B cell (primary cell): ENCODE data around the gene PRKN. TPM values are rescaled to one million over a fixed set of nuclear protein-coding genes. Genes with fewer than 3 reads are reported as not detected.

Experiments
- ATAC-seq: fragments of 200-7000 bp; cut with Tn5 transposase; one replicate; pipeline ENCODE4 v1.10.0; 2021; ENCODE audit warnings: low read depth, mild to moderate bottlenecking, moderate number of reproducible peaks, moderate library complexity
- CTCF ChIA-PET: fragments of 350-600 bp; sonication (Branson Sonifier 250); formaldehyde crosslinking; loops from one replicate; lab custom pipeline; 2021; ENCODE audit warnings: antibody characterized with exemption, inconsistent platforms; lab: Charles Lee
- POLR2A ChIA-PET: fragments of 350-600 bp; sonication (Branson Sonifier 250); formaldehyde crosslinking; loops from one replicate; lab custom pipeline; 2021; ENCODE audit warnings: antibody characterized with exemption; lab: Charles Lee
- DNase-seq: peaks from one replicate; pipeline ENCODE4 v3.0.0; 2013
- H2AFZ ChIP-seq: 2 replicates; pipeline ENCODE4 v1.6.1; 2012; ENCODE audit warnings: mild to moderate bottlenecking, low read depth, low read length; ENCODE audit not compliant: insufficient read depth, poor library complexity, severe bottlenecking
- H3K27ac ChIP-seq, 2 donors: 1 replicate in 1 of 2; 2 replicates in 1 of 2; pipeline ENCODE4 v1.5.1; 2012 to 2013; ENCODE audit warnings: low read length in 2 of 2, mild to moderate bottlenecking in 2 of 2, moderate library complexity in 1 of 2
- H3K27me3 ChIP-seq, 4 experiments: fragments of 200-600 bp in 1 of 4; sonication (generic) in 1 of 4; replicated peaks in 1 of 4; 1 replicate in 2 of 4; 2 replicates in 2 of 4; pipeline versions ENCODE4 v1.6.1 to v1.7.0; 2013 to 2016; ENCODE audit warnings: low read length in 3 of 4, mild to moderate bottlenecking in 2 of 4, mixed read lengths in 1 of 4, moderate library complexity in 1 of 4; ENCODE audit not compliant: insufficient read depth in 4 of 4, control insufficient read depth in 3 of 4; ENCODE audit errors: control extremely low read depth in 1 of 4
- H3K36me3 ChIP-seq, 2 experiments: replicated peaks in 1 of 2; 1 replicate in 1 of 2; 2 replicates in 1 of 2; pipeline versions ENCODE4 v1.6.1 to v1.7.1; 2013; ENCODE audit warnings: low read length in 1 of 2; ENCODE audit not compliant: insufficient read depth in 2 of 2, control insufficient read depth in 1 of 2; ENCODE audit errors: control extremely low read depth in 1 of 2, extremely low read depth in 1 of 2
- H3K4me1 ChIP-seq, 2 donors: fragments of 200-600 bp in 1 of 2; sonication (generic) in 1 of 2; 1 replicate in 1 of 2; 2 replicates in 1 of 2; pipeline versions ENCODE4 v1.5.1 to v1.6.1; 2013 to 2017; ENCODE audit warnings: low read length in 2 of 2; ENCODE audit not compliant: control insufficient read depth in 2 of 2, insufficient read depth in 2 of 2
- H3K4me2 ChIP-seq: replicated peaks from 2 replicates; pipeline ENCODE3; 2012; ENCODE audit warnings: mild to moderate bottlenecking, low read depth, low read length; ENCODE audit not compliant: poor library complexity, severe bottlenecking
- H3K4me3 ChIP-seq, 5 experiments: fragments of 200-600 bp in 1 of 5; sonication (generic) in 1 of 5; 1 replicate in 3 of 5; 2 replicates in 2 of 5; pipeline versions ENCODE4 v1.5.1 to v1.7.0; 2011 to 2016; ENCODE audit warnings: low read length in 4 of 5, mild to moderate bottlenecking in 4 of 5, low read depth in 2 of 5, control low read depth in 1 of 5, moderate library complexity in 1 of 5; ENCODE audit not compliant: insufficient read depth in 1 of 5; ENCODE audit errors: control extremely low read depth in 1 of 5, extremely low read depth in 1 of 5
- H3K79me2 ChIP-seq: fragments of 200-600 bp; sonication (generic); one replicate; pipeline ENCODE4 v1.6.0; 2016; ENCODE audit warnings: low read length; ENCODE audit not compliant: control insufficient read depth, insufficient read depth
- H3K9ac ChIP-seq: fragments of 200-600 bp; sonication (generic); 2 replicates; pipeline ENCODE4 v1.6.1; 2017; ENCODE audit warnings: mild to moderate bottlenecking, low read length, moderate library complexity
- H3K9me3 ChIP-seq, 3 donors: one replicate each; pipeline versions ENCODE4 v1.6.1 to v1.7.1; 2013; ENCODE audit warnings: low read length in 2 of 3; ENCODE audit not compliant: control insufficient read depth in 2 of 3, insufficient read depth in 1 of 3; ENCODE audit errors: control extremely low read depth in 1 of 3
- H4K20me1 ChIP-seq: 2 replicates; pipeline ENCODE4 v1.6.0; 2012; ENCODE audit warnings: mild to moderate bottlenecking, low read length; ENCODE audit not compliant: insufficient read depth, control insufficient read depth, poor library complexity, severe bottlenecking
- H3K27ac Mint-ChIP-seq: one replicate; pipeline ENCODE4 v1.8.0; 2021; ENCODE audit warnings: mixed read lengths
- H3K27me3 Mint-ChIP-seq: one replicate; pipeline ENCODE4 v1.8.0; 2021; ENCODE audit warnings: mixed read lengths
- H3K4me1 Mint-ChIP-seq: one replicate; pipeline ENCODE4 v1.8.0; 2021; ENCODE audit warnings: mixed read lengths
- H3K4me3 Mint-ChIP-seq: one replicate; pipeline ENCODE4 v1.8.0; 2021; ENCODE audit warnings: mixed read lengths
- H3K9me3 Mint-ChIP-seq: one replicate; pipeline ENCODE4 v1.8.0; 2022; ENCODE audit warnings: mixed read lengths; ENCODE audit not compliant: insufficient read depth
- CTCF ChIP-seq: fragments of 200-600 bp; IDR thresholded peaks from one replicate; pipeline ENCODE4 v1.8.0; 2022; ENCODE audit warnings: antibody characterized with exemption, mild to moderate bottlenecking
- EZH2 ChIP-seq: IDR thresholded peaks from 2 replicates; pipeline ENCODE4 v1.6.1; 2012; ENCODE audit warnings: borderline replicate concordance, low read depth, mild to moderate bottlenecking, moderate library complexity, low read length; ENCODE audit not compliant: insufficient read depth, poor library complexity, severe bottlenecking
- WGBS: methylation state at CpG from one replicate; pipeline ENCODE4 v1.1.5; 2013; ENCODE audit warnings: missing lambda C conversion rate; ENCODE audit not compliant: insufficient coverage; 5-methylcytosine and 5-hydroxymethylcytosine counted together
- intact Hi-C: fragments of 100-400 bp; cut with micrococcal nuclease; formaldehyde crosslinking; loops from one replicate; pipeline ENCODE4 v1.10.0; 2022
- polyA plus RNA-seq: library from polyadenylated mRNA; depleted of rRNA; stranded (reverse); fragments of >200 nt; gene quantifications from 2 replicates; pipeline ENCODE4 v1.2.3, GENCODE V29; 2012
- total RNA-seq, 2 donors: library from RNA; stranded (reverse); fragments of 120-200 nt in 1 of 2; gene quantifications; 1 replicate in 1 of 2; 2 replicates in 1 of 2; pipeline versions ENCODE4 v1.2.3 to v1.2.4, GENCODE V29; 2013 to 2022

The PRKN gene
- total and polyA plus RNA-seq, 2 donors (not counting 1 experiment from before 2014, with no cell fraction given) = 1.6 to 6.2 TPM

- H3K4me3 Mint-ChIP-seq = no peak overlapping the region
- H3K4me3 ChIP-seq = no peak overlapping the region
- POLR2A ChIA-PET = no interaction called here
These were observed 87.6 kb downstream of the PRKN start for GRCh38 chr6:162639951-162640350.

More at GRCh38 chr6:162639951-162640350, 87.6 kb downstream of the PRKN start:
- no CpG with 5 or more reads among the region's 2 CpGs for WGBS
- Histone ChIP-seq H3K4me1 (no peaks in the 10 kb centered on the region), H3K27me3 (no peaks in the 10 kb centered on the region), H3K9me3 (peaks cover 0 to 4% (median 0%) of the 10 kb centered on the region in 3 donors), H4K20me1 (no peaks in the 10 kb centered on the region), H3K4me2 (no peak overlapping the region), H3K9ac (no peak overlapping the region), H2AFZ (no peak overlapping the region), H3K36me3 (no peaks in the 10 kb centered on the region), H3K79me2 (no peaks in the 10 kb centered on the region), H3K27ac (no peak overlapping the region)
- CTCF ChIA-PET = no interaction called here
- ATAC-seq (no peak), DNase-seq (no peak)
- Mint-ChIP-seq H3K27ac (no peak overlapping the region), H3K9me3 (no peaks in the 10 kb centered on the region), H3K27me3 (no peaks in the 10 kb centered on the region), H3K4me1 (no peaks in the 10 kb centered on the region)
- no peak for TF ChIP-seq EZH2
- TF ChIP-seq CTCF = no peak
- intact Hi-C loops = no loop called here
